GM23338 (cell line): ENCODE data around the gene NUDT11. TPM values are rescaled to one million over a fixed set of nuclear protein-coding genes. Genes with fewer than 3 reads are reported as not detected.

Source experiments
- ATAC-seq: fragments of 200-7000 bp; cut with Tn5 transposase; 3 replicates; pipeline ENCODE4 v1.9.1; 2020
- DNase-seq: peaks from one replicate; pipeline ENCODE4 v3.0.0-alpha.2; 2015; ENCODE audit warnings: low spot score
- H2AFZ ChIP-seq: fragments of 200-600 bp; sonication (generic); 2 replicates; pipeline ENCODE4 v1.8.0; 2016; ENCODE audit warnings: antibody characterized with exemption, mild to moderate bottlenecking, moderate library complexity
- H3F3A ChIP-seq: fragments of 200-600 bp; sonication (generic); replicated peaks from 2 replicates; pipeline ENCODE4 v1.8.0; 2017; ENCODE audit warnings: antibody characterized with exemption, mixed run types, low read depth
- H3K27ac ChIP-seq: fragments of 200-600 bp; sonication (generic); 2 replicates; pipeline ENCODE4 v1.6.1; 2016; ENCODE audit warnings: low read depth
- H3K27me3 ChIP-seq: fragments of 200-600 bp; sonication (generic); 2 replicates; pipeline ENCODE4 v1.8.0; 2016; ENCODE audit warnings: mild to moderate bottlenecking, mixed run types, moderate library complexity; ENCODE audit not compliant: insufficient read depth
- H3K36me3 ChIP-seq: fragments of 200-600 bp; sonication (generic); 2 replicates; pipeline ENCODE4 v1.8.0; 2016; ENCODE audit warnings: mild to moderate bottlenecking; ENCODE audit not compliant: insufficient read depth
- H3K4me1 ChIP-seq: fragments of 200-600 bp; sonication (generic); 2 replicates; pipeline ENCODE4 v1.8.0; 2016; ENCODE audit warnings: mild to moderate bottlenecking, moderate library complexity; ENCODE audit not compliant: insufficient read depth
- H3K4me2 ChIP-seq: fragments of 200-600 bp; sonication (generic); 2 replicates; pipeline ENCODE4 v1.7.1; 2017; ENCODE audit warnings: mixed run types
- H3K4me3 ChIP-seq: fragments of 200-600 bp; sonication (generic); 2 replicates; pipeline ENCODE4 v1.6.1; 2016; ENCODE audit warnings: mixed run types
- H3K79me2 ChIP-seq: fragments of 200-600 bp; sonication (generic); replicated peaks from 2 replicates; pipeline ENCODE4 v1.8.0; 2017; ENCODE audit warnings: mild to moderate bottlenecking; ENCODE audit not compliant: insufficient read depth
- H3K9me2 ChIP-seq: fragments of 200-600 bp; sonication (generic); 2 replicates; pipeline ENCODE4 v1.8.0; 2017; ENCODE audit not compliant: insufficient read depth
- H4K20me1 ChIP-seq: fragments of 200-600 bp; sonication (generic); replicated peaks from 2 replicates; pipeline ENCODE4 v1.8.0; 2017; ENCODE audit warnings: mild to moderate bottlenecking; ENCODE audit not compliant: insufficient read depth
- H3K27ac Mint-ChIP-seq: 2 replicates; pipeline ENCODE4 v1.8.0; 2020; ENCODE audit warnings: inconsistent platforms, mild to moderate bottlenecking, moderate library complexity, mixed read lengths
- H3K27me3 Mint-ChIP-seq: 3 replicates; pipeline ENCODE4 v1.8.0; 2022; ENCODE audit warnings: low read depth, mild to moderate bottlenecking, moderate library complexity, mixed read lengths, inconsistent platforms; ENCODE audit not compliant: insufficient read depth, poor library complexity
- H3K36me3 Mint-ChIP-seq: 3 replicates; pipeline ENCODE4 v1.8.0; 2021; ENCODE audit warnings: low read depth, mild to moderate bottlenecking, inconsistent platforms, moderate library complexity, mixed read lengths
- H3K4me1 Mint-ChIP-seq: 3 replicates; pipeline ENCODE4 v1.8.0; 2020; ENCODE audit warnings: mild to moderate bottlenecking, inconsistent platforms, mixed read lengths
- H3K4me3 Mint-ChIP-seq: 3 replicates; pipeline ENCODE4 v1.8.0; 2021; ENCODE audit warnings: moderate library complexity, mild to moderate bottlenecking, inconsistent platforms, mixed read lengths
- H3K9me3 Mint-ChIP-seq: 3 replicates; pipeline ENCODE4 v1.8.0; 2020; ENCODE audit warnings: moderate library complexity, mild to moderate bottlenecking, inconsistent platforms, mixed read lengths
- CREB1 ChIP-seq: fragments of 250-450 bp; sonication (Bioruptor Pico); IDR thresholded peaks from 2 replicates; pipeline ENCODE4 v1.5.0; 2020; ENCODE audit warnings: low read depth, mild to moderate bottlenecking, moderate library complexity
- CTCF ChIP-seq, 2 experiments: fragments of 200-600 bp in 1 of 2; sonication (generic) in 1 of 2; conservative IDR thresholded peaks; 2 replicates each; pipeline versions ENCODE4 v1.5.1 to v1.6.1; 2016 to 2017; ENCODE audit warnings: antibody characterized with exemption in 2 of 2, low read depth in 2 of 2, mild to moderate bottlenecking in 2 of 2, moderate library complexity in 1 of 2
- ETS1 ChIP-seq: IDR thresholded peaks from 2 replicates; pipeline ENCODE4 v1.6.1; 2016; ENCODE audit warnings: antibody characterized with exemption
- EZH2 ChIP-seq: fragments of 200-600 bp; sonication (generic); IDR thresholded peaks from one replicate; pipeline ENCODE4 v1.8.0; 2017; ENCODE audit warnings: antibody characterized with exemption, mild to moderate bottlenecking, low read depth; ENCODE audit not compliant: unreplicated experiment
- EZH2phosphoT487 ChIP-seq: fragments of 200-600 bp; sonication (generic); IDR thresholded peaks from one replicate; pipeline ENCODE4 v1.8.1; 2018; ENCODE audit warnings: antibody characterized with exemption; ENCODE audit not compliant: unreplicated experiment
- JUNB ChIP-seq: IDR thresholded peaks from one replicate; pipeline ENCODE4 v1.6.1; 2016; ENCODE audit warnings: antibody characterized with exemption; ENCODE audit not compliant: unreplicated experiment
- NANOG ChIP-seq: IDR thresholded peaks from 2 replicates; pipeline ENCODE4 v1.6.1; 2016; ENCODE audit warnings: antibody characterized with exemption, borderline replicate concordance
- POLR2AphosphoS5 ChIP-seq: IDR thresholded peaks from 2 replicates; pipeline ENCODE4 v1.6.1; 2016; ENCODE audit warnings: antibody characterized with exemption, low read depth
- REST ChIP-seq: IDR thresholded peaks from one replicate; pipeline ENCODE4 v1.6.1; 2018; ENCODE audit warnings: antibody characterized with exemption; ENCODE audit not compliant: unreplicated experiment
- STAT1 ChIP-seq: IDR thresholded peaks from one replicate; pipeline ENCODE4 v1.6.1; 2016; ENCODE audit warnings: antibody characterized with exemption; ENCODE audit not compliant: unreplicated experiment
- ZNF114 ChIP-seq: fragments of 250-450 bp; sonication (Bioruptor Pico); IDR thresholded peaks from 2 replicates; pipeline ENCODE4 v1.5.0; 2020; ENCODE audit warnings: mild to moderate bottlenecking, moderate library complexity
- ZNF331 ChIP-seq: fragments of 250-450 bp; sonication (Bioruptor Pico); IDR thresholded peaks from 2 replicates; pipeline ENCODE4 v1.5.0; 2020; ENCODE audit warnings: low read depth, mild to moderate bottlenecking, moderate library complexity
- ZNF462 ChIP-seq: fragments of 250-450 bp; sonication (Bioruptor Pico); IDR thresholded peaks from 2 replicates; pipeline ENCODE4 v1.5.0; 2020; ENCODE audit warnings: mild to moderate bottlenecking, moderate library complexity
- polyA plus RNA-seq: library from polyadenylated mRNA; unstranded; fragments of >200 nt; fragmentation: Nextera tagmentation; extraction: Ambion mirVana; gene quantifications from 2 replicates; pipeline ENCODE4 v1.2.1, GENCODE V29; 2016
- total RNA-seq: library from RNA; depleted of rRNA; stranded (reverse); fragments of >200 nt; shearing (Covaris generic); gene quantifications from 2 replicates; pipeline ENCODE4 v1.2.3, GENCODE V29; 2014

NUDT11 gene
- total and polyA plus RNA-seq, 2 experiments from 2014 or later, result 27.5 to 39.2 TPM

- Histone ChIP-seq H3F3A (no peaks in the 10 kb centered on the region), H3K4me1 (no peaks in the 10 kb centered on the region), H3K9me2 (no peaks in the 10 kb centered on the region), H4K20me1 (no peaks in the 10 kb centered on the region), H3K4me2 (no peak overlapping the region), H3K36me3 (no peaks in the 10 kb centered on the region), H3K79me2 (no peaks in the 10 kb centered on the region), H3K27ac (no peak overlapping the region), H2AFZ (no peak overlapping the region), H3K4me3 (no peak overlapping the region), H3K27me3 (no peaks in the 10 kb centered on the region)
- H3K36me3 Mint-ChIP-seq, result no peaks in the 10 kb centered on the region
- H3K27me3 Mint-ChIP-seq, result no peaks in the 10 kb centered on the region
- H3K4me1 Mint-ChIP-seq, result 0 out of 3 replicates have a peak, but pooled peaks cover 5% of the 10 kb centered on the region
- no peaks in the 10 kb centered on the region for H3K9me3 Mint-ChIP-seq
- H3K27ac Mint-ChIP-seq, result no peak overlapping the region
- DNase-seq (no peak), ATAC-seq (no peak)
- no peak overlapping the region for H3K4me3 Mint-ChIP-seq
- TF ChIP-seq ZNF114 (CRISPR knock-in tag), result no peak
- no peak for TF ChIP-seq NANOG
- no peak for TF ChIP-seq EZH2
- TF ChIP-seq JUNB, result no peak
- no peak for TF ChIP-seq ZNF331 (CRISPR knock-in tag)
- TF ChIP-seq CREB1, result no peak
- TF ChIP-seq REST, result no peak
- no peak for TF ChIP-seq EZH2phosphoT487
- TF ChIP-seq CTCF (conservative IDR thresholded peaks at IDR 0.05; ENCODE audit: low read depth in 2 of 2), result no peak
- TF ChIP-seq ZNF462 (CRISPR knock-in tag), result no peak
- TF ChIP-seq ETS1, result no peak
- TF ChIP-seq POLR2AphosphoS5, result no peak
- TF ChIP-seq STAT1, result no peak
Measured at GRCh38 chrX:51463322-51463721, 33.1 kb downstream of the NUDT11 start.
